HG03060 (cell line): ENCODE data around the gene UGT1A3.

Source experiments
- ATAC-seq: cut with Tn5 transposase; IDR thresholded peaks from one replicate; pipeline ENCODE4 v1.9.1; 2021; ENCODE audit warnings: low read depth, moderate number of reproducible peaks; ENCODE audit not compliant: unreplicated experiment

The UGT1A3 gene

DNA sequence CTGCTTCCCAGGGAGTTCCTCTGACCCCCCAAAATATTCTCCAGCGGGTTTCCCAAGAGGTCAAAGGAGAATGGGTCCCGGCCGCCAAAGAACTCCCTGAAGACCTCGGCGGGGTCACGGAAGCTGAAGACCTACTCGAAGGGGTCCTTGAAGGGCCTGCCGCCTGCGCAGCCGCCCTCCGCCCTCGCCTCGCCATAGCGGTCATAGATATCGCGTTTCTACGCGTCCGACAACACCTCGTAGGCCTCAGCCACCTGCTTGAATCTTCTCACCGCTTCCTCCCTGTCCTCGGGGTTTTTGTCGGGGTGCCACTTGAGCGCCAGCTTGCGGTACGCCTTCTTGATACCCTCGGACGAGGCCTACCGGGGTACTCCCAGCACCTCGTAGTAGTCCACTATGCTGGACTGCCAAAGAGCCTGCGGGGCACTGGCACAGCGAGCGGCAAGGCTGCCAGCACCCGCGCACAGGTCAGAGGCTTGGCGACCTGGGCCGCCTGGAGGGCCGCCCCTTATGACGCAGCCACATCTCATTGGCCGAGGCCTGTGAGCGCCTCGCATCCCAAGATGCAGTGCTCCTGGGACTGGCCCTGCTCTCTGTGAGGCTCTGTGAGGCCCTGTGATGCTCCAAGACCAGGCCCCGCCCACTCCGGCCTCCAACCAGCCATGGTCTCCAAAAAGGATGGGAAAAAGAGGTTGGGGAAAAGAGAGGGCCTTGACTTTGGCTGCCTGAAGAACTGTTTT is 26.2 kb downstream of the UGT1A3 start:
- ATAC-seq: no peak

GRCh38 chr2:233756429-233757081 is 27.7 kb downstream of the UGT1A3 start:
- ATAC-seq: no peak

DNA sequence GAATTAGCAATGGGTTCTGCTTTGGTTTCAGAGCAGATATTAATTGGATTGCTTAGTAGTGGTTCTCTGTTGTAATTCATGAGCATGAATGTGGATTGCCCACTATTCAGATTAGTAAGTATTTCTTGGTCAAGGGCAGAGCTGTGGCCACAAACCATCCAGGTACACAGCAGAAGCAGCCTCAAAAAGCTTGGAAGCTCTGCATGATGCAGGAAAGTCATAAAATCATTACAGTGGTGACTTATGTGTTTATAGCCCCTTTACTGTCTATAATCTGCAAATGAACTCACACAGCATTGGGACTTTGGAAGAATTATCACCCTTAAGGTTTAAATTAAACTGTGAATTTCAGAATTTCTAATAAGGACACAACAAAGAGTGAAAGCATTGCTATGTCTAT is 29.3 kb downstream of the UGT1A3 start:
- ATAC-seq: no peak

GRCh38 chr2:233758849-233759248 is 30.0 kb downstream of the UGT1A3 start:
- ATAC-seq: no peak

DNA sequence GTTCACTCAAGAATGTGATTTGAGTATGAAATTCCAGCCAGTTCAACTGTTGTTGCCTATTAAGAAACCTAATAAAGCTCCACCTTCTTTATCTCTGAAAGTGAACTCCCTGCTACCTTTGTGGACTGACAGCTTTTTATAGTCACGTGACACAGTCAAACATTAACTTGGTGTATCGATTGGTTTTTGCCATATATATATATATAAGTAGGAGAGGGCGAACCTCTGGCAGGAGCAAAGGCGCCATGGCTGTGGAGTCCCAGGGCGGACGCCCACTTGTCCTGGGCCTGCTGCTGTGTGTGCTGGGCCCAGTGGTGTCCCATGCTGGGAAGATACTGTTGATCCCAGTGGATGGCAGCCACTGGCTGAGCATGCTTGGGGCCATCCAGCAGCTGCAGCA is 31.2 kb downstream of the UGT1A3 start, which contains the start of gene UGT1A1:
Gene UGT1A1 (plus strand): TSS at position 228 of the 400 bp plus-strand sequence. CDS start 18 bp downstream, at position 246.
- ATAC-seq: no peak

- ATAC-seq: no peak
These were observed 32.4 kb downstream of the UGT1A3 start for GRCh38 chr2:233761040-233761769.

DNA sequence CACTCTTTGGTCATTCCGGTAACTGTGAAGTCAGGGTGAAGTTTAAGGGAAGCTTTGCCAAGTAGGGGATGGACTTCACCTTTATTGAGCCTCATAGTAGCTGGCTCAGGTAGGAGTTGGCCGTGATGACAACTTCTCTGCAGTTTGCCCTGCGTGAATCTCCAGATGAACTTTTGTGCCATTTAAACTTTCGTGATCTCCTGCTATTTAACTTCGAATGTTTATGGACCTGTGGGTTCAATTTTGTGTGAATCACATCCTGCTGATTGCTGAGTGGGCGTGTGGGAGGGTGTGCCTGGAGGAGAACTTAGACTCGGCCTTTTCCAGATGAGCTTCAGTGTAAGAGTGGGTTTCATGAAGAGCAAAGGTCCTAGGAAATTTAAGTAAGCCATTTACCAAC is 35.4 kb downstream of the UGT1A3 start:
- ATAC-seq: no peak

- ATAC-seq: no peak
These were observed 35.9 kb downstream of the UGT1A3 start for GRCh38 chr2:233764761-233765160.

DNA sequence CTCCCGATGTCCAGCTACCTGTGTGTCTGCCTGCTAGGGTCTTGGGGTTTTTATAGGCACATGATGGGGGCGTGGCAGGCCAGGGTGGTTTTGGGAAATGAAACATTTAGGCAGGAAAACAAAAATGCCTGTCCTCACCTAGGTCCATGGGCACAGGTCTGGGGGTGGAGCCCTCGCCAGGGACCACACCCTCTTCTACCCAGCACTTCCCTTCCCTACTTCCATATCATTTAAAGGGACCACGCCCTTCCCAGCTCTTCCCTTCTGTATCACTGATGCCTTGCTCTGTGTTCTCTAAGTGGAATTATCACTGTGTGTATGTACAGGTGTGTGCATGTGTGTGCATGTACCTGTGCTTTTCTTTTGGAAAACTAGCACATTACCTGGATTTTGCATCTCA is 37.6 kb downstream of the UGT1A3 start:
- no peak for ATAC-seq

DNA sequence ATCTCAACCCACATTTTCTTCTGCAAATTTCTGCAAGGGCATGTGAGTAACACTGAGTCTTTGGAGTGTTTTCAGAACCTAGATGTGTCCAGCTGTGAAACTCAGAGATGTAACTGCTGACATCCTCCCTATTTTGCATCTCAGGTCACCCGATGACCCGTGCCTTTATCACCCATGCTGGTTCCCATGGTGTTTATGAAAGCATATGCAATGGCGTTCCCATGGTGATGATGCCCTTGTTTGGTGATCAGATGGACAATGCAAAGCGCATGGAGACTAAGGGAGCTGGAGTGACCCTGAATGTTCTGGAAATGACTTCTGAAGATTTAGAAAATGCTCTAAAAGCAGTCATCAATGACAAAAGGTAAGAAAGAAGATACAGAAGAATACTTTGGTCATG is 39.2 kb downstream of the UGT1A3 start:
- no peak for ATAC-seq

DNA sequence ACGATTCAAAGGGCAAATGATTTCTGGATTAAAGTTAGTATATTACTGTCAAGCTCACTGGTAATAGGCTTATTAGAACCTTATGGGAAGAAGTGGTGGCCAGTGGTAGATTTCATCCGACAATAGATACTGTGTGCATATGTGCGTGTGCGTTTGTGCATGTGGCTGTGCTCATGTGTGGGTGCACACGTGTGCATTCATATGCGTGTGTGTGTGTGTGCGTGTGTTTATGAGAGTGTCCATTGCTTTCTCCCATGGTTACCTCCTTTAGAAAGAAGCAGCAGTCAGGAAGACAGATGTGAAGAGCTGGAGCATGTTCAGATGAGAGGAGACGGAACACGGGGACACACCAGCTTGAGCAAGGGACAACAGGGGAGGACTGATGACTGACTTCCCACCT is 40.4 kb downstream of the UGT1A3 start:
- no peak for ATAC-seq

DNA sequence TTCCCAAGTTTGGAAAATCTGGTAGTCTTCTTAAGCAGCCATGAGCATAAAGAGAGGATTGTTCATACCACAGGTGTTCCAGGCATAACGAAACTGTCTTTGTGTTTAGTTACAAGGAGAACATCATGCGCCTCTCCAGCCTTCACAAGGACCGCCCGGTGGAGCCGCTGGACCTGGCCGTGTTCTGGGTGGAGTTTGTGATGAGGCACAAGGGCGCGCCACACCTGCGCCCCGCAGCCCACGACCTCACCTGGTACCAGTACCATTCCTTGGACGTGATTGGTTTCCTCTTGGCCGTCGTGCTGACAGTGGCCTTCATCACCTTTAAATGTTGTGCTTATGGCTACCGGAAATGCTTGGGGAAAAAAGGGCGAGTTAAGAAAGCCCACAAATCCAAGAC is 43.3 kb downstream of the UGT1A3 start:
- no peak for ATAC-seq

DNA sequence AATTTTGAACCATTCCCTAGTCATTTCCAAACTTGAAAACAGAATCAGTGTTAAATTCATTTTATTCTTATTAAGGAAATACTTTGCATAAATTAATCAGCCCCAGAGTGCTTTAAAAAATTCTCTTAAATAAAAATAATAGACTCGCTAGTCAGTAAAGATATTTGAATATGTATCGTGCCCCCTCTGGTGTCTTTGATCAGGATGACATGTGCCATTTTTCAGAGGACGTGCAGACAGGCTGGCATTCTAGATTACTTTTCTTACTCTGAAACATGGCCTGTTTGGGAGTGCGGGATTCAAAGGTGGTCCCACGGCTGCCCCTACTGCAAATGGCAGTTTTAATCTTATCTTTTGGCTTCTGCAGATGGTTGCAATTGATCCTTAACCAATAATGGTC is 43.7 kb downstream of the UGT1A3 start:
- no peak for ATAC-seq

GRCh38 chr2:233773854-233774253 is 45.0 kb downstream of the UGT1A3 start:
- ATAC-seq: no peak

- no peak for ATAC-seq
These were observed 46.6 kb downstream of the UGT1A3 start for GRCh38 chr2:233775414-233775813.

- no peak for ATAC-seq
These were observed 49.2 kb downstream of the UGT1A3 start, which contains the start of gene MROH2A for GRCh38 chr2:233778030-233778429. MROH2A (plus strand) TSS chr2:233778330; CDS start chr2:233779359, 1,029 bp downstream.

GRCh38 chr2:233779722-233780121 is 50.9 kb downstream of the UGT1A3 start:
- no peak for ATAC-seq

GRCh38 chr2:233780771-233781170 is 51.9 kb downstream of the UGT1A3 start:
- ATAC-seq: no peak

DNA sequence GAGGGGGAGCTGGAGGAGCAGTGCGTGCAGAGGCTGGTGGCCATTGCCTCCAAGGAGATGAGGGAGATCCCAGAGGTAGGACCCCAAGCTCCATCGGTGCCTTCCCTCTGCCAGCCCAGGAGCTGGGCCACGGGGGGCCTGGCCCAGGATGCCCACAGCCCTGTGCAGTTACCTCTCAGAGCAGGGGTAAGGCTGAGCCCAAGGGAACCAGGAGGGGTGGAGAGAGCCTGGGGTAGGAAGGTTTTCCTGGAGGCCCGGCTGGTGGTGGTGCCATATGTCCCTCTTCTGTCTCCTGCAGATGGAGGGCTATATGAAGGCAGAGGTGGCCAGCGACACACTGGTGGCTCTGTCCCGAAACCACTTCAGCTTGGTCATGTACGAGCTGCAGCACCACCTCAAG is 60.7 kb downstream of the UGT1A3 start:
- ATAC-seq: no peak

GRCh38 chr2:233791151-233791882 is 62.5 kb downstream of the UGT1A3 start:
- ATAC-seq: no peak

- ATAC-seq: no peak
These were observed 63.1 kb downstream of the UGT1A3 start for GRCh38 chr2:233791883-233792329.
